Measurements from ENCODE around the gene TMEM18.

DNA sequence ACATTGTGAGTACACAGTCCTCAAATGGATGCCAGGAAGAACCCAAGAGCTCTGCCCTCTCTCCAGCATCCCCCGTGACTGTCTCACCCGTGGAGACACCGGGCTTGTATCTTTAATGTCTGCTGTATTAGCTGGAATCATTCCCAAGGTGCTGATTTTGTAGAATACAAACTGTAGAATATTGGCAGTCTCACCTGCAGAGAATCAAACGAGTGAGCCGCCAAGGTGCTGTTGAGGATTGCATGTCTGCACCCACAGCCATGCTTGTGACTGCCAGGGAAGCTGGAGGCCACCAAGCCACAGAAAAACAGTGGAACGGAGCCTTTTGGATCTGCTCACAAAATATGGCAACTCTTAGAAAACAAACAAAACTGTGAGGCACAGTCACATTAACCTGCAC, 37.5 kb downstream of the TMEM18 start:
- TF ChIP-seq, protein P1, sequence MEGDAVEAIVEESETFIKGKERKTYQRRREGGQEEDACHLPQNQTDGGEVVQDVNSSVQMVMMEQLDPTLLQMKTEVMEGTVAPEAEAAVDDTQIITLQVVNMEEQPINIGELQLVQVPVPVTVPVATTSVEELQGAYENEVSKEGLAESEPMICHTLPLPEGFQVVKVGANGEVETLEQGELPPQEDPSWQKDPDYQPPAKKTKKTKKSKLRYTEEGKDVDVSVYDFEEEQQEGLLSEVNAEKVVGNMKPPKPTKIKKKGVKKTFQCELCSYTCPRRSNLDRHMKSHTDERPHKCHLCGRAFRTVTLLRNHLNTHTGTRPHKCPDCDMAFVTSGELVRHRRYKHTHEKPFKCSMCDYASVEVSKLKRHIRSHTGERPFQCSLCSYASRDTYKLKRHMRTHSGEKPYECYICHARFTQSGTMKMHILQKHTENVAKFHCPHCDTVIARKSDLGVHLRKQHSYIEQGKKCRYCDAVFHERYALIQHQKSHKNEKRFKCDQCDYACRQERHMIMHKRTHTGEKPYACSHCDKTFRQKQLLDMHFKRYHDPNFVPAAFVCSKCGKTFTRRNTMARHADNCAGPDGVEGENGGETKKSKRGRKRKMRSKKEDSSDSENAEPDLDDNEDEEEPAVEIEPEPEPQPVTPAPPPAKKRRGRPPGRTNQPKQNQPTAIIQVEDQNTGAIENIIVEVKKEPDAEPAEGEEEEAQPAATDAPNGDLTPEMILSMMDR (IDR thresholded peaks at IDR 0.05), result no peak
- no peak for TF ChIP-seq POLR2A (IDR thresholded peaks at IDR 0.05)

All from lower leg skin (tissue), 3 donors.